Measurements from ENCODE around the gene UMAD1. TPM values are rescaled to one million over a fixed set of nuclear protein-coding genes. Genes with fewer than 3 reads are reported as not detected.

Gene UMAD1
- polyA plus RNA-seq, 3 donors = 6.2 to 22.7 (median 18.6) TPM

DNA sequence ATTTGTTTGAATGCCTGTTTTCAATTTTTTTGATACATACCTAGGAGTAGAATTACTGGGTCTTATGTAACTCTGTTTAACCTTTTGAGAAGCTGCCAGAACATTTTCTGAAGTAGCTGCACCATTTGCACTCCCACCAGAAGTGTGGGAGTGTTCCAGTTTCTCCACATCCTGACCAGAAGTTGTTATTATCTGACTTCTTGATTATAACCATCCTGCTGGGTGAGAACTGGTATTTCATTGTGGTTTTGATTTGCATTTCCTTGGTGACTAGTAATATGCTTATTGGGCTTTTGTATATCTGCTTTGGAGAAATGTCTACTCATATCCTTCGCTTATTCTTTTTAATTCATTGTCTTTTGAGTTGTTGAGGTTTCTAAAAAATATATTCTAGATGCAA, 210.8 kb downstream of the UMAD1 start:
- no peak overlapping the region for H3K4me3 Mint-ChIP-seq
- peaks cover 17 to 37% (median 24%) of the 10 kb centered on the region in 7 donors for H3K9me3 Mint-ChIP-seq
- H3K9me3 ChIP-seq (replicated peaks in 1 of 2; ENCODE audit: control insufficient read depth in 1 of 2, insufficient read depth in 1 of 2, low read length in 2 of 2) = peaks cover 18 to 19% of the 10 kb centered on the region in 2 donors
- DNase-seq = no peak
- no peak overlapping the region for H3K27ac Mint-ChIP-seq
- peaks cover 10% of the 10 kb centered on the region in 2 donors for H3K36me3 Mint-ChIP-seq
- no peaks in the 10 kb centered on the region for H3K4me1 Mint-ChIP-seq
- H3K4me1 ChIP-seq (ENCODE audit: control insufficient read depth in 1 of 2, insufficient read depth in 2 of 2, low read length in 2 of 2) = no peaks in the 10 kb centered on the region
- H3K36me3 ChIP-seq (replicated peaks in 1 of 2; ENCODE audit: control insufficient read depth in 1 of 2, insufficient read depth in 2 of 2, low read length in 2 of 2) = no peaks in the 10 kb centered on the region
- WGBS (ENCODE audit: insufficient coverage) = no CpG with 5 or more reads among the region's 1 CpG
- no peak overlapping the region for H3K4me3 ChIP-seq (replicated peaks in 1 of 3; ENCODE audit: low read depth in 2 of 3, low read length in 3 of 3)
- H3K27me3 ChIP-seq (ENCODE audit: control insufficient read depth in 2 of 2, insufficient read depth in 2 of 2, low read length in 2 of 2) = no peaks in the 10 kb centered on the region
- no peak overlapping the region for H3K4me2 ChIP-seq (replicated peaks; ENCODE audit: extremely low read depth, low read length, poor library complexity, severe bottlenecking)
- no peak overlapping the region for H3K27ac ChIP-seq (ENCODE audit: low read depth in 1 of 2, low read length in 2 of 2)
- no peak for TF ChIP-seq CTCF (IDR thresholded peaks at IDR 0.05)
- H3K9ac ChIP-seq (ENCODE audit: insufficient read depth, low read length, poor library complexity, severe bottlenecking) = no peak overlapping the region
- intact Hi-C loops (cut with micrococcal nuclease) = no loop called here
- no peak overlapping the region for H2AFZ ChIP-seq (ENCODE audit: insufficient read depth, low read depth, low read length, poor library complexity, severe bottlenecking)
- no peaks in the 10 kb centered on the region for H3K27me3 Mint-ChIP-seq (ENCODE audit: low read depth in 3 of 3)
- H3K79me2 ChIP-seq (ENCODE audit: insufficient read depth, low read length) = no peaks in the 10 kb centered on the region
- H4K20me1 ChIP-seq (ENCODE audit: insufficient read depth, low read length) = no peaks in the 10 kb centered on the region

GRCh38 chr7:7851991-7852390, 211.4 kb downstream of the UMAD1 start:
- H3K36me3 Mint-ChIP-seq = peaks cover 10% of the 10 kb centered on the region in 2 donors
- Histone ChIP-seq H3K79me2 (ENCODE audit: insufficient read depth, low read length) (no peaks in the 10 kb centered on the region), H3K27me3 (ENCODE audit: control insufficient read depth in 2 of 2, insufficient read depth in 2 of 2, low read length in 2 of 2) (no peaks in the 10 kb centered on the region), H3K9ac (ENCODE audit: insufficient read depth, low read length, poor library complexity, severe bottlenecking) (no peak overlapping the region), H4K20me1 (ENCODE audit: insufficient read depth, low read length) (no peaks in the 10 kb centered on the region), H3K4me3 (replicated peaks in 1 of 3; ENCODE audit: low read depth in 2 of 3, low read length in 3 of 3) (no peak overlapping the region), H2AFZ (ENCODE audit: insufficient read depth, low read depth, low read length, poor library complexity, severe bottlenecking) (no peak overlapping the region), H3K27ac (ENCODE audit: low read depth in 1 of 2, low read length in 2 of 2) (no peak overlapping the region), H3K9me3 (replicated peaks in 1 of 2; ENCODE audit: control insufficient read depth in 1 of 2, insufficient read depth in 1 of 2, low read length in 2 of 2) (peaks cover 18 to 19% of the 10 kb centered on the region in 2 donors), H3K36me3 (replicated peaks in 1 of 2; ENCODE audit: control insufficient read depth in 1 of 2, insufficient read depth in 2 of 2, low read length in 2 of 2) (no peaks in the 10 kb centered on the region), H3K4me2 (replicated peaks; ENCODE audit: extremely low read depth, low read length, poor library complexity, severe bottlenecking) (no peak overlapping the region), H3K4me1 (ENCODE audit: control insufficient read depth in 1 of 2, insufficient read depth in 2 of 2, low read length in 2 of 2) (no peaks in the 10 kb centered on the region)
- no peaks in the 10 kb centered on the region for H3K27me3 Mint-ChIP-seq (ENCODE audit: low read depth in 3 of 3)
- peaks cover 17 to 38% (median 24%) of the 10 kb centered on the region in 7 donors for H3K9me3 Mint-ChIP-seq
- no peak for TF ChIP-seq CTCF (IDR thresholded peaks at IDR 0.05)
- intact Hi-C loops (cut with micrococcal nuclease) = no loop called here
- no peak overlapping the region for H3K4me3 Mint-ChIP-seq
- no peak overlapping the region for H3K27ac Mint-ChIP-seq
- DNase-seq = no peak
- 88% methylated on average over 1 of the region's 3 CpGs for WGBS (ENCODE audit: insufficient coverage)
- peaks cover 3% of the 10 kb centered on the region for H3K4me1 Mint-ChIP-seq

Data from CD14-positive monocyte (primary cell).